ENCODE data around the gene DNAJC18. TPM values are rescaled to one million over a fixed set of nuclear protein-coding genes. Genes with fewer than 3 reads are reported as not detected.
A peak's percentile ranks its signal among the peaks of the same experiment; 100 is the strongest.

Gene DNAJC18
- total RNA-seq, 3 donors from 2014 or later: 4.2 to 10.3 (median 5.1) TPM

DNA sequence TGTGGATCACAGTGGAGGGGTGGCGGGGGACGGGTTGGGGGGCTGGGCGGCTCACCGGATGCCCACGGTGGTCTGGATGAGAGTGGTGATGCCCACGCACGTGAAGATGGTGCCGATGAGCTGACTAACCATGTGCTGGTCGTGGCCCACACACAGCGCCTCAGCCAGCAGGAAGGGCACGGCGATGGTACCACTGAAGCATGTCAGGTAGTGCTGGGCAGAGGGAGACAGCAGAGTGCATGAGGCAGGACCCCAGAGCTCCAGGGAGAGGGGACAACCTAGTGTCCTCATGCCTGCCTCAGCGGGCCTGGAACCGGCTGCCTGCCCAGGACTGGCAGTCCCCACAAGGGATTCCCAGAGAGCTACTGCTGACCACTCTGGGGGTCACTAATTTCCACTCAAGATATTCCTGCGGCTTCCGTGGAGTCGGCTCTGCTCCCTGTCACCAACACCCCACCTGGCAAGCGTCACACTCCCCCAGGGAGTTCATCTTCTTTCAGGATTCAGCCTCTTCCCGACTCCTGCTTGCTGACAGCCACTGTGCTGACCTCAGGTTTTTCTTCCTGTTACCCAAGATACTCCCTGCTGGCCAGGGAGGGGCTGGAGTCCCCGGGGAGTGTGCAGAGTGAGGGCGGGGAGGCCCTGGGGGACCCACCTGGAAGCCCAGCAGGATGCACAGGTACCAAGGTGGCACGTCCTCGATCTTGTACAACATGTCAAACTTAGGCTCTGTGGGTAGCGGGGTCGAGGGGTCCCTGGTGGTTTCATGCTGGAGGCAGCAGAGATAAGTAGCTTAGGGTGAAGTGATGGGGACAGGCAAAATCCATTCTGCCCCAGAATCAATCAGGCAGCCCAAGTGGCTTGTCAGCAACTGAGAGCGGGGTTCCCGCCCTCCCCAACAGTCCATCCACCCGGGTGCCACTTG, 57.2 kb downstream of the DNAJC18 start:
- ATAC-seq: peak; percentile 31
- Histone ChIP-seq H3K4me1 (ENCODE audit: low read depth) (peaks cover 36% of the 10 kb centered on the region), H3K4me3 (no peak overlapping the region), H3K9me3 (no peaks in the 10 kb centered on the region), H3K36me3 (ENCODE audit: low read depth) (no peaks in the 10 kb centered on the region)
- DNase-seq: peak; percentile 40 to 56 (median 55)
- intact Hi-C loops (cut with DNase I, micrococcal nuclease): no loop called here
- TF ChIP-seq, protein P1, sequence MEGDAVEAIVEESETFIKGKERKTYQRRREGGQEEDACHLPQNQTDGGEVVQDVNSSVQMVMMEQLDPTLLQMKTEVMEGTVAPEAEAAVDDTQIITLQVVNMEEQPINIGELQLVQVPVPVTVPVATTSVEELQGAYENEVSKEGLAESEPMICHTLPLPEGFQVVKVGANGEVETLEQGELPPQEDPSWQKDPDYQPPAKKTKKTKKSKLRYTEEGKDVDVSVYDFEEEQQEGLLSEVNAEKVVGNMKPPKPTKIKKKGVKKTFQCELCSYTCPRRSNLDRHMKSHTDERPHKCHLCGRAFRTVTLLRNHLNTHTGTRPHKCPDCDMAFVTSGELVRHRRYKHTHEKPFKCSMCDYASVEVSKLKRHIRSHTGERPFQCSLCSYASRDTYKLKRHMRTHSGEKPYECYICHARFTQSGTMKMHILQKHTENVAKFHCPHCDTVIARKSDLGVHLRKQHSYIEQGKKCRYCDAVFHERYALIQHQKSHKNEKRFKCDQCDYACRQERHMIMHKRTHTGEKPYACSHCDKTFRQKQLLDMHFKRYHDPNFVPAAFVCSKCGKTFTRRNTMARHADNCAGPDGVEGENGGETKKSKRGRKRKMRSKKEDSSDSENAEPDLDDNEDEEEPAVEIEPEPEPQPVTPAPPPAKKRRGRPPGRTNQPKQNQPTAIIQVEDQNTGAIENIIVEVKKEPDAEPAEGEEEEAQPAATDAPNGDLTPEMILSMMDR (IDR thresholded peaks at IDR 0.05): no peak

DNA sequence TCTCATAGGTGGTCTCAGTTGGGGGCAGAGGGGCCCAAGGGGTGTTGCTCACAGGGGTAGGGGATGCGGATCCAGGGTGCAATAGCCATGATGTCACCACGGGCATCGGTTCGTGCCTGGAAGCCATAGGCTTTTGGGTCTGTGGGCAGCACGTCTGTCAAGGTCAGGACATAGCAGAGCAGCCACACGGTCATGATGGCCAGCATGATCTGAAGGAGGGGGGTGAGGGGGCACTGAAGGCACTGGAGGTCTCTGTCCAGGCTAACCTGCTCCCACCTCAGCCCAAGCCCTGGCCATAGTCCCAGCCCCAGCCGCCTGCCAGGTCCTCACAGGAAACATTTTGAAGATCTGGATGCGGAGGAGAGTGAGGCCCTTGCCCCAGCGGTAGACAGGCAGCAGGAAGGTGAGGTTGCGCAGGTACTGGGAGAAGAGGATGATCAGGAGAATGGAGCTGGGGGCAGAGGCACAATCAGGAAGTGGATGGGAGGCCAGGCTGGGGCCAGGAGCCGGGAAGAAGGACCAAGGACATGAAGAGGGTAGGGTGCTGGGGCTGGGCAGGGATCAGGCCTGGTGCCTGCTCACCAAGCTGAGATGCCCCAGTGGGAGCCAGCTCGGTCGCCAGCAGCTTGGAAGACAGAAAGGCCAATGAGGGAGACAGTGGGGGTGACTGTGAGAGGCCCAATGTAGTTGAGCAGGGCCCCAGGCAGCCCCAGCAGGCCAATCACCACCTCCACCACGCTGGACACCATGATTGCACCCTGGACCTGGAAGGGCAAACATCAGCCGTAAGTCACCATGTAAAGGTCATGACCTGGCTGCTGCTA, 59.5 kb downstream of the DNAJC18 start:
- no peak for ATAC-seq
- intact Hi-C loops (cut with DNase I, micrococcal nuclease): no loop called here
- H3K36me3 ChIP-seq (ENCODE audit: low read depth): no peaks in the 10 kb centered on the region
- H3K4me1 ChIP-seq (ENCODE audit: low read depth): peaks cover 32% of the 10 kb centered on the region
- H3K4me3 ChIP-seq: no peak overlapping the region
- TF ChIP-seq, protein P1 (IDR thresholded peaks at IDR 0.05): no peak
- no peaks in the 10 kb centered on the region for H3K9me3 ChIP-seq
- peak in 1 of 3 donors; percentile 27 for DNase-seq

DNA sequence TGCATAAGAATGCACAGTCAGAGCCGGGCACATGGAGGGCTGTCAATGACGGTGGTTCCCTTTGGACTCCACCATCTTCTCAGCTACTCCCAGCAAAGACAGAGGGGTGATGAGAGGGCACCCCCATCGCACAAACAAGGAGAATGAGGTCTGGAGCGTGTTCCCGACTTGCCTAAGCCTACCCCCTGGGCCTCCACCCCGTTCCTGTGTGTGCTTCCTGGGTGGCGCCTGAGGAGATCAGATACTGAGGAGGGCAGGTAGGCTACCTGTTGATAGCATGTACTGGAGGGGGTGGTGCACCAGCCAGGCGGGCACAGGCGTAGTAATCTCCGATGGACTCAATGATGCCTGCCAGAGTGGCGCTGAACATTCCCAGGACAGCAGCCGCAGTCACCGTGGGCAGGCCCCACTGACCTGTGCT, 60.4 kb downstream of the DNAJC18 start:
- intact Hi-C loops (cut with DNase I, micrococcal nuclease): no loop called here
- ATAC-seq (no peak), DNase-seq (peak in 1 of 3 donors; percentile 25)
- peaks cover 26% of the 10 kb centered on the region for H3K4me1 ChIP-seq (ENCODE audit: low read depth)
- no peak overlapping the region for H3K4me3 ChIP-seq
- H3K9me3 ChIP-seq: no peaks in the 10 kb centered on the region
- TF ChIP-seq, protein P1 (IDR thresholded peaks at IDR 0.05): no peak
- H3K36me3 ChIP-seq (ENCODE audit: low read depth): no peaks in the 10 kb centered on the region

DNA sequence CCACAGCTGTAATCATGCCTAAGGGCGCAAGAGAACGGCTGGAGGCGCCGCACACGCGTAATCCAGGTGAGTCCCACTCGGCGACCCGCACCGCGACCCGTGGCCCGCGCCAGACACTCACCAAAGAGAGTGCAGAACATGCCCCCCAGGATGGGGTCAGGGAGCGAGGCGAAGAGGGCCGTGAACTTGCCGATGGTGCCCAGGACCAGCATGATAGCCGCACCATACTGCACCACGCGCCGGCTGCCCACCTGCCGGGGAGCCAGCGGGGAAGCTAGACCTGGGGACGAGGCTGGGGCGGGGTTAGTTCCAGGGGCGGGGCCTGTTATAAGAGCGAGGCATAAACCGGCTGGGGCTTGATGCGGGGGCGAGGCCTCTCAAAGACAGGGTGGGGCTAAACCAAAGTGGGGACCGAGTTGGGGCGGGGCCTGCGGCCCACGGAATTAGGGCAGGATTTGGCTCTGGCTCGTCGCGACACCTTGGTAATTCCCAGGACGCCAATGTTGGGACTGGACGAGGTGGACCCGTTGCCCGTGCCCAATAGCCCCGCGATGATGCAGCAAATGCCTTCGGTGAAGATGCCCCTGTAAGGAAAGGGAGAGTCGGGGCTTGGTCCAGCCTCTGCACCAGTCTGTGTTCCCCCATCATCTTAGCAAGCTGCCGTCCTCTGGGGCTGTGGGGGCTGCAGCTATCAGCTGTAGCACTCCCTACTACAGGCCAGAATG, 61.1 kb downstream of the DNAJC18 start:
- no peak for ATAC-seq

More for the DNA sequence above, 61.1 kb downstream of the DNAJC18 start:
- Histone ChIP-seq H3K9me3 (no peaks in the 10 kb centered on the region), H3K36me3 (ENCODE audit: low read depth) (no peaks in the 10 kb centered on the region), H3K4me1 (ENCODE audit: low read depth) (peaks cover 19% of the 10 kb centered on the region), H3K4me3 (no peak overlapping the region)
- intact Hi-C loops (cut with DNase I, micrococcal nuclease): no loop called here
- TF ChIP-seq, protein P1 (IDR thresholded peaks at IDR 0.05): no peak
- DNase-seq: peak in 1 of 3 donors; percentile 27
